HEK293 (cell line): ENCODE results near the gene RETREG2.

ENCODE experiments used
- EGR2 ChIP-seq: fragments of 450-650 bp; formaldehyde crosslinking; IDR thresholded peaks from 2 replicates; pipeline ENCODE4 v1.5.1; 2016; ENCODE audit warnings: low read depth, missing biosample characterization, missing genetic modification characterization
- HOXD13 ChIP-seq: sonication (generic); formaldehyde crosslinking; IDR thresholded peaks from 2 replicates; pipeline ENCODE4 v1.8.0; 2022; ENCODE audit warnings: missing genetic modification reagents, borderline replicate concordance
- KLF8 ChIP-seq: fragments of 450-650 bp; formaldehyde crosslinking; IDR thresholded peaks from 2 replicates; pipeline ENCODE4 v1.5.1; 2016; ENCODE audit warnings: missing biosample characterization, missing genetic modification characterization
- PATZ1 ChIP-seq: fragments of 450-650 bp; formaldehyde crosslinking; IDR thresholded peaks from 2 replicates; pipeline ENCODE4 v1.5.1; 2016; ENCODE audit warnings: missing biosample characterization, missing genetic modification characterization
- REPIN1 ChIP-seq: fragments of 450-650 bp; formaldehyde crosslinking; IDR thresholded peaks from 2 replicates; pipeline ENCODE4 v1.5.1; 2017; ENCODE audit warnings: missing biosample characterization, missing genetic modification characterization, low read depth
- SP3 ChIP-seq: fragments of 450-650 bp; formaldehyde crosslinking; IDR thresholded peaks from 2 replicates; pipeline ENCODE4 v1.5.1; 2016; ENCODE audit warnings: missing biosample characterization, missing genetic modification characterization
- WT1 ChIP-seq: fragments of 450-650 bp; formaldehyde crosslinking; IDR thresholded peaks from 2 replicates; pipeline ENCODE4 v1.5.1; 2016; ENCODE audit warnings: missing biosample characterization, missing genetic modification characterization
- ZBTB10 ChIP-seq: fragments of 450-650 bp; formaldehyde crosslinking; IDR thresholded peaks from 2 replicates; pipeline ENCODE4 v1.5.1; 2016; ENCODE audit warnings: missing biosample characterization, missing genetic modification characterization
- ZBTB11 ChIP-seq: fragments of 450-650 bp; formaldehyde crosslinking; conservative IDR thresholded peaks from 2 replicates; pipeline ENCODE4 v1.5.1; 2016; ENCODE audit warnings: low read depth, missing biosample characterization, missing genetic modification characterization
- ZBTB17 ChIP-seq: fragments of 450-650 bp; formaldehyde crosslinking; IDR thresholded peaks from 2 replicates; pipeline ENCODE4 v1.5.1; 2016; ENCODE audit warnings: missing biosample characterization, missing genetic modification characterization
- ZBTB26 ChIP-seq: fragments of 450-650 bp; formaldehyde crosslinking; optimal IDR thresholded peaks from 2 replicates; pipeline ENCODE3; 2016; ENCODE audit warnings: missing biosample characterization, mild to moderate bottlenecking, missing genetic modification characterization
- ZBTB48 ChIP-seq: fragments of 450-650 bp; formaldehyde crosslinking; IDR thresholded peaks from 2 replicates; pipeline ENCODE4 v1.5.1; 2016; ENCODE audit warnings: missing biosample characterization, missing genetic modification characterization
- ZBTB49 ChIP-seq: fragments of 450-650 bp; formaldehyde crosslinking; IDR thresholded peaks from 2 replicates; pipeline ENCODE4 v1.5.1; 2016; ENCODE audit warnings: missing biosample characterization, missing genetic modification characterization, low read depth
- ZBTB7A ChIP-seq: fragments of 450-650 bp; formaldehyde crosslinking; IDR thresholded peaks from 2 replicates; pipeline ENCODE4 v1.5.1; 2016; ENCODE audit warnings: low read depth, missing biosample characterization, missing genetic modification characterization
- ZNF169 ChIP-seq: fragments of 450-650 bp; formaldehyde crosslinking; IDR thresholded peaks from 2 replicates; pipeline ENCODE4 v1.5.1; 2016; ENCODE audit warnings: missing biosample characterization, missing genetic modification characterization
- ZNF175 ChIP-seq: fragments of 450-650 bp; formaldehyde crosslinking; IDR thresholded peaks from 2 replicates; pipeline ENCODE4 v1.5.1; 2016; ENCODE audit warnings: missing biosample characterization, missing genetic modification characterization
- ZNF202 ChIP-seq: fragments of 450-650 bp; formaldehyde crosslinking; IDR thresholded peaks from 2 replicates; pipeline ENCODE4 v1.5.1; 2016; ENCODE audit warnings: missing biosample characterization, missing genetic modification characterization, borderline replicate concordance
- ZNF214 ChIP-seq: fragments of 450-650 bp; formaldehyde crosslinking; IDR thresholded peaks from 2 replicates; pipeline ENCODE4 v1.5.1; 2017; ENCODE audit warnings: missing biosample characterization, mild to moderate bottlenecking, missing genetic modification characterization, borderline replicate concordance
- ZNF335 ChIP-seq: fragments of 450-650 bp; formaldehyde crosslinking; conservative IDR thresholded peaks from 2 replicates; pipeline ENCODE4 v1.5.1; 2016; ENCODE audit warnings: missing biosample characterization, missing genetic modification characterization
- ZNF423 ChIP-seq: fragments of 450-650 bp; formaldehyde crosslinking; IDR thresholded peaks from 2 replicates; pipeline ENCODE4 v1.5.1; 2016; ENCODE audit warnings: missing biosample characterization, missing genetic modification characterization
- ZNF514 ChIP-seq: fragments of 450-650 bp; formaldehyde crosslinking; IDR thresholded peaks from 2 replicates; pipeline ENCODE4 v1.5.1; 2016; ENCODE audit warnings: missing biosample characterization, missing genetic modification characterization
- ZNF629 ChIP-seq: fragments of 450-650 bp; formaldehyde crosslinking; IDR thresholded peaks from 2 replicates; pipeline ENCODE4 v1.5.1; 2017; ENCODE audit warnings: missing biosample characterization, missing genetic modification characterization
- ZNF660 ChIP-seq: fragments of 450-650 bp; IDR thresholded peaks from 2 replicates; pipeline ENCODE4 v1.5.1; 2018; ENCODE audit warnings: missing biosample characterization, mild to moderate bottlenecking, missing genetic modification characterization
- ZNF692 ChIP-seq: fragments of 450-650 bp; formaldehyde crosslinking; IDR thresholded peaks from 2 replicates; pipeline ENCODE4 v1.5.1; 2016; ENCODE audit warnings: missing biosample characterization, missing genetic modification characterization
- ZNF747 ChIP-seq: fragments of 450-650 bp; formaldehyde crosslinking; IDR thresholded peaks from 2 replicates; pipeline ENCODE4 v1.5.1; 2016; ENCODE audit warnings: missing biosample characterization, missing genetic modification characterization

The RETREG2 gene

GRCh38 chr2:219176818-219177551 lies 1.1 kb upstream of the RETREG2 start, which contains the start of gene CNPPD1 (continued):
- TF ChIP-seq EGR2 (0 out of 2 replicates have a peak, but pooled peaks have one; percentile 27), ZNF169 (tag by site-specific recombination) (no peak), SP3 (peak; percentile 77), ZBTB48 (tag by site-specific recombination) (peak; percentile 23; the same call in 1 of the 2 replicates), ZNF335 (tag by site-specific recombination) (peak; percentile 61; the same call in 1 of the 2 replicates), ZNF747 (tag by site-specific recombination) (no peak), HOXD13 (no peak), ZNF692 (tag by site-specific recombination) (peak; percentile 48; the same call in 1 of the 2 replicates), ZNF214 (no peak), WT1 (0 out of 2 replicates have a peak, but pooled peaks have one; percentile 17), ZNF423 (tag by site-specific recombination) (peak; percentile 51; the same call in 1 of the 2 replicates), ZBTB7A (tag by site-specific recombination) (peak; percentile 6; the same call in 1 of the 2 replicates), ZNF202 (tag by site-specific recombination) (no peak), KLF8 (peak; percentile 87), ZNF175 (tag by site-specific recombination) (no peak), ZBTB17 (tag by site-specific recombination) (peak; percentile 59; the same call in 1 of the 2 replicates), ZBTB26 (tag by site-specific recombination) (peak; percentile 93), ZBTB49 (tag by site-specific recombination) (no peak), ZBTB11 (tag by site-specific recombination) (peak; percentile 85), ZNF660 (tag by site-specific recombination) (0 out of 2 replicates have a peak, but pooled peaks have one; percentile 55), ZBTB10 (tag by site-specific recombination) (0 out of 2 replicates have a peak, but pooled peaks have one; percentile 47), ZNF629 (tag by site-specific recombination) (peak; percentile 21; the same call in 1 of the 2 replicates), PATZ1 (tag by site-specific recombination) (peak; percentile 89), REPIN1 (tag by site-specific recombination) (no peak), ZNF514 (tag by site-specific recombination) (no peak)
